Progenitor cell of endocrine pancreas (in vitro differentiated cells): ENCODE data around the gene RAB3C. TPM values are rescaled to one million over a fixed set of nuclear protein-coding genes. Genes with fewer than 3 reads are reported as not detected.

Experiments used
- DNase-seq: peaks from one replicate; pipeline ENCODE4 v3.0.0; 2021; ENCODE audit warnings: low spot score; ENCODE audit not compliant: unreplicated experiment
- H3K27ac Mint-ChIP-seq: 2 replicates; pipeline ENCODE4 v1.8.0; 2021; ENCODE audit warnings: mild to moderate bottlenecking, moderate library complexity, mixed read lengths
- H3K27me3 Mint-ChIP-seq: 2 replicates; pipeline ENCODE4 v1.8.0; 2021; ENCODE audit warnings: mixed read lengths
- H3K36me3 Mint-ChIP-seq: 2 replicates; pipeline ENCODE4 v1.8.0; 2022; ENCODE audit warnings: mixed read lengths; ENCODE audit not compliant: insufficient read depth
- H3K4me1 Mint-ChIP-seq: 2 replicates; pipeline ENCODE4 v1.8.0; 2021; ENCODE audit warnings: low read depth, mixed read lengths
- H3K4me3 Mint-ChIP-seq: 2 replicates; pipeline ENCODE4 v1.8.0; 2021; ENCODE audit warnings: low read depth, mild to moderate bottlenecking, moderate library complexity, mixed read lengths
- H3K9me3 Mint-ChIP-seq: 2 replicates; pipeline ENCODE4 v1.8.0; 2021; ENCODE audit warnings: low read depth, mixed read lengths
- total RNA-seq: library from RNA; stranded (reverse); gene quantifications from 2 replicates; pipeline ENCODE4 v1.2.1, GENCODE V29; 2021
- TF ChIP-seq, protein P1 (sequence below): fragments of 200-600 bp; sonication (generic); IDR thresholded peaks from one replicate; pipeline ENCODE4 v1.5.0; 2021; ENCODE audit warnings: antibody characterized with exemption, mild to moderate bottlenecking; ENCODE audit not compliant: unreplicated experiment

Gene RAB3C
- total RNA-seq, 1 donor from 2014 or later, result 25.2 TPM

DNA sequence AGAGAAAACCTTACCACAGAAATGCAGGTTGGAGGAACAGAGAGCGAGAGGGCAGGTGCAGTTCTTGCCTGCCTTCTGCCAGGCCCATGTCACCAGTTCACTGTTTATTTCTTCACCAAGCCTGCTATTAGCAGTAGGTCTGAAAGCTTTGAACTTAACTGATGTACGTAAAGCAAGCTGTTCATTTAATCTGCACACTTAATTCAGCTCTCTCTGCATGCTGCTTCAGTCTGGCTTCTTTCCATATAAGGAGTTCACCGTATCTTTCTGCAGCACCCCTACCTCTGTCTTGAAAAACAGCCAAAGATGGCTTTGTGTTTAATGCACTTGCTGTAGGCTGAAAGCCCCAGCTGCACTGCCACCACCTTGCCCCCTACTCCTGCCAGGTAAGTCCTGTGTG, 205.1 kb downstream of the RAB3C start:
- no peaks in the 10 kb centered on the region for H3K9me3 Mint-ChIP-seq
- H3K4me3 Mint-ChIP-seq, result no peak overlapping the region
- H3K36me3 Mint-ChIP-seq, result no peaks in the 10 kb centered on the region
- no peak overlapping the region for H3K27ac Mint-ChIP-seq
- no peaks in the 10 kb centered on the region for H3K27me3 Mint-ChIP-seq
- TF ChIP-seq, protein P1, sequence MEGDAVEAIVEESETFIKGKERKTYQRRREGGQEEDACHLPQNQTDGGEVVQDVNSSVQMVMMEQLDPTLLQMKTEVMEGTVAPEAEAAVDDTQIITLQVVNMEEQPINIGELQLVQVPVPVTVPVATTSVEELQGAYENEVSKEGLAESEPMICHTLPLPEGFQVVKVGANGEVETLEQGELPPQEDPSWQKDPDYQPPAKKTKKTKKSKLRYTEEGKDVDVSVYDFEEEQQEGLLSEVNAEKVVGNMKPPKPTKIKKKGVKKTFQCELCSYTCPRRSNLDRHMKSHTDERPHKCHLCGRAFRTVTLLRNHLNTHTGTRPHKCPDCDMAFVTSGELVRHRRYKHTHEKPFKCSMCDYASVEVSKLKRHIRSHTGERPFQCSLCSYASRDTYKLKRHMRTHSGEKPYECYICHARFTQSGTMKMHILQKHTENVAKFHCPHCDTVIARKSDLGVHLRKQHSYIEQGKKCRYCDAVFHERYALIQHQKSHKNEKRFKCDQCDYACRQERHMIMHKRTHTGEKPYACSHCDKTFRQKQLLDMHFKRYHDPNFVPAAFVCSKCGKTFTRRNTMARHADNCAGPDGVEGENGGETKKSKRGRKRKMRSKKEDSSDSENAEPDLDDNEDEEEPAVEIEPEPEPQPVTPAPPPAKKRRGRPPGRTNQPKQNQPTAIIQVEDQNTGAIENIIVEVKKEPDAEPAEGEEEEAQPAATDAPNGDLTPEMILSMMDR, result no peak
- no peaks in the 10 kb centered on the region for H3K4me1 Mint-ChIP-seq
- no peak for DNase-seq

DNA sequence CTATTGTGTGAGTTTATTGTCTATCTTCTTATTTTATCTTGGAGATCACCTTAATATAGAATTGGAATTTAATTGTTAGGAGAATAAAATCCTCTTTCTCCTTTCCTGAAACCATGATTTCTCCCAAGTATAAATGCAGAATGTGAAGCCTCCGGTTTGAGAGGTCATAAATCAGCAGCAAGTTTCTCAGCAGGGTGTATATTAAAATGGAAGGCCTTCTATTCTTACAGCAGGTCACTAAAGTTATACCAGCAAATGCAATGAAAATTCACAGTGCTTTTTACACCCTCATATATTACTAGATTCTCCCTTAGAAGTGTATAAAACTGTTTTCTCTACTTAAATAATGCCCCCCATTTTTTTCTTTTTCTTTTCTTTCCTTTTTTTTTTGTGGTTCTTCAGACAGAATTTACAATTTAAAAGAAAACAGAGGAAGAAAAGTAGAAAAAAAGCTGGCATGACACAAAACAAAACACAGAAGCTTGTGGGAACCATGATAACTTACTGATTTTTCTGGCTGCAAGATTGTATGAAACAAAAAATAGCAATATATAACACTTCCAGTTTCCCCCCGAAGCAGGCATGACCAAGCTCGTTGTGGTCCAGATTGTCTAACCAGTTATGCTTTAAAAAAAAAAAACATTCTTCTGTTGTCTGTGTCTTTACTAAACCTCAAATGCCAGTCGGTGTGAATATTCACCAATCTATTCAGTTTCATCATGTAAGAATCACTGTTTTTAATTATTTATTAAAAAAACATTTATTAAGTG, 211.2 kb downstream of the RAB3C start:
- TF ChIP-seq, protein P1, result no peak
- H3K27ac Mint-ChIP-seq, result no peak overlapping the region
- H3K27me3 Mint-ChIP-seq, result no peaks in the 10 kb centered on the region
- H3K4me3 Mint-ChIP-seq, result no peak overlapping the region
- no peak for DNase-seq
- H3K9me3 Mint-ChIP-seq, result no peaks in the 10 kb centered on the region
- no peaks in the 10 kb centered on the region for H3K36me3 Mint-ChIP-seq
- no peaks in the 10 kb centered on the region for H3K4me1 Mint-ChIP-seq

DNA sequence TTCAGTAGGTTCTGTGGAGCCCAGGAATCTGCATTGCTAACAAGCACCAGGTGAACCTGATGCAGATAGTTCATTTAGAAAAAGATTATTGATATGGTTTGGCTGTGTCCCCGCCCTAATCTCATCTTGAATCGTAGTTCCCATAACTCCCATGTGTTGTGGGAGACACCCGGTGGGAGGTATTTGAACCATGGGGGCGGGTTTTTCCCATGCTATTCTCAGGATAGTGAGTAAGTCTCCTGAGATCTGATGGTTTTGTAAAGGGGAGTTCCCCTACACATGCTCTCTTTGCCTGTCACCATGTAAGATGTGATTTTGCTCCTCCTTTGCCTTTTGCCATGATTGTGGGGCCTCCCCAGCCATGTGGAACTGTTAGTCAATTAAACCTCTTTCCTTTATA, 212.0 kb downstream of the RAB3C start:
- no peaks in the 10 kb centered on the region for H3K4me1 Mint-ChIP-seq
- no peak for DNase-seq

GRCh38 chr5:58795327-58795726, 212.5 kb downstream of the RAB3C start:
- Mint-ChIP-seq H3K27ac (no peak overlapping the region), H3K9me3 (no peaks in the 10 kb centered on the region), H3K36me3 (no peaks in the 10 kb centered on the region), H3K4me1 (no peaks in the 10 kb centered on the region), H3K4me3 (no peak overlapping the region), H3K27me3 (no peaks in the 10 kb centered on the region)
- TF ChIP-seq, protein P1, result no peak
- DNase-seq, result no peak

More for the DNA sequence above, 212.0 kb downstream of the RAB3C start:
- TF ChIP-seq, protein P1, result no peak
- H3K27ac Mint-ChIP-seq, result no peak overlapping the region
- H3K27me3 Mint-ChIP-seq, result no peaks in the 10 kb centered on the region
- H3K4me3 Mint-ChIP-seq, result no peak overlapping the region
- no peaks in the 10 kb centered on the region for H3K36me3 Mint-ChIP-seq
- H3K9me3 Mint-ChIP-seq, result no peaks in the 10 kb centered on the region

- Mint-ChIP-seq H3K36me3 (no peaks in the 10 kb centered on the region), H3K27me3 (no peaks in the 10 kb centered on the region), H3K9me3 (no peaks in the 10 kb centered on the region), H3K27ac (no peak overlapping the region), H3K4me1 (no peaks in the 10 kb centered on the region), H3K4me3 (no peak overlapping the region)
- TF ChIP-seq, protein P1, result no peak
- no peak for DNase-seq
Measured at GRCh38 chr5:58797021-58797420, 214.1 kb downstream of the RAB3C start.
